Heart left ventricle (tissue), 16 donors: ENCODE results near the gene RIPK1. TPM values are rescaled to one million over a fixed set of nuclear protein-coding genes. Genes with fewer than 3 reads are reported as not detected.

ENCODE experiments used
- ATAC-seq, 4 donors: fragments of 200-7000 bp; cut with Tn5 transposase; one replicate each; pipeline ENCODE4 v1.9.1; 2020 to 2022; ENCODE audit warnings: moderate library complexity in 4 of 4, mild to moderate bottlenecking in 3 of 4, moderate number of reproducible peaks in 1 of 4
- DNase-seq, 5 donors: peaks; one replicate each; pipeline ENCODE4 v3.0.0-alpha.2; 2020
- H3K27ac ChIP-seq, 12 donors: fragments of 200-600 bp; sonication (generic) in 4 of 12; one replicate each; pipeline versions ENCODE4 v1.5.0 to v1.8.0; 2016 to 2022; ENCODE audit warnings: mild to moderate bottlenecking in 2 of 12
- H3K27me3 ChIP-seq, 9 donors: fragments of 200-600 bp; sonication (generic) in 2 of 9; one replicate each; pipeline versions ENCODE4 v1.5.1 to v1.8.0; 2016 to 2022; ENCODE audit warnings: mild to moderate bottlenecking in 3 of 9
- H3K36me3 ChIP-seq, 9 donors: fragments of 200-600 bp; sonication (generic) in 2 of 9; one replicate each; pipeline versions ENCODE4 v1.5.0 to v1.8.0; 2018 to 2022; ENCODE audit warnings: mild to moderate bottlenecking in 2 of 9
- H3K4me1 ChIP-seq, 12 donors: fragments of 200-600 bp; sonication (generic) in 4 of 12; one replicate each; pipeline versions ENCODE4 v1.5.0 to v1.8.0; 2016 to 2022; ENCODE audit warnings: mild to moderate bottlenecking in 3 of 12
- H3K4me3 ChIP-seq, 12 donors: fragments of 200-600 bp; sonication (generic) in 4 of 12; one replicate each; pipeline versions ENCODE4 v1.5.0 to v1.8.0; 2017 to 2022; ENCODE audit warnings: mild to moderate bottlenecking in 9 of 12, moderate library complexity in 4 of 12
- H3K9me3 ChIP-seq, 12 donors: fragments of 200-600 bp; sonication (generic) in 4 of 12; one replicate each; pipeline versions ENCODE4 v1.5.0 to v1.8.0; 2016 to 2022; ENCODE audit warnings: mild to moderate bottlenecking in 1 of 12
- CTCF ChIP-seq, 12 donors: fragments of 200-600 bp; sonication (generic) in 4 of 12; IDR thresholded peaks; one replicate each; pipeline versions ENCODE4 v1.5.0 to v1.8.0; 2018 to 2022; ENCODE audit warnings: antibody characterized with exemption in 12 of 12, mild to moderate bottlenecking in 5 of 12
- POLR2A ChIP-seq, 2 donors: fragments of 450-650 bp; IDR thresholded peaks; one replicate each; pipeline ENCODE4 v1.6.1; 2017; ENCODE audit warnings: antibody characterized with exemption in 2 of 2, mild to moderate bottlenecking in 2 of 2, moderate library complexity in 2 of 2
- WGBS, 4 donors: extraction: QIAGEN DNeasy Blood & Tissue Kit in 2 of 4; methylation state at CpG; one replicate each; pipeline versions ENCODE4 v1.1.5 to v1.1.7; 2013 to 2018; 5-methylcytosine and 5-hydroxymethylcytosine counted together
- intact Hi-C, 10 donors: fragments of 100-400 bp; cut with DNase I; formaldehyde crosslinking; loops; one replicate each; pipeline versions ENCODE4 v1.11.1 to v1.14.2; 2022
- polyA plus RNA-seq, 2 donors: library from polyadenylated mRNA; stranded (reverse); fragments of 200-250 nt; gene quantifications; one replicate each; pipeline ENCODE4 v1.2.3, GENCODE V29; 2013
- total RNA-seq, 9 donors: library from RNA; depleted of rRNA in 2 of 9; stranded (reverse); fragments of >200 nt in 2 of 9; fragmentation: NEBNext Ultra II Directional in 3 of 9; extraction: Animal tissue kit (Norgen Biotek cat#: 25700) in 3 of 9; gene quantifications; one replicate each; pipeline versions ENCODE4 v1.1.0 to v1.2.4, GENCODE V29; 2016 to 2023
- donor health status: ischemic (EF 13 %, LVEDD 7.1; RV severe dilation, severe dysfunction).
- donor health status: healthy with polysubstance abuse.
- donor health status: DM: no; HTN: yes; CAD: no.
- donor health status: DM: no; HTN: no; CAD: no.
- donor health status: ischemic (EF 25% LVEDD 6.9; RV normal size, moderate dysfunction).
- donor health status: ischemic (EF 25% LVEDD 5.7; RV mildly dilated, moderate dysfunction).
- donor health status: healthy.
- donor health status: DM: yes; HTN: yes; CAD: no.
- donor health status: ischemic (EF 35%, LVEDD 5.7; RV mildly dilated, moderate dysfunction).
- donor health status: nonischemic (EF 11% LVEDD 7.7; RV severe dilation, severe dysfunction).
- donor health status: DM: yes; HTN: yes; CAD: no.
- donor health status: PGD.
- donor health status: ischemic (EF 29% LVEDD 5.4; RV normal size, mild dysfunction).
- donor health status: nonischemic (EF 23%, LVEDD 6.1; RV moderate dilation, normal function).

The RIPK1 gene
- total and polyA plus RNA-seq, 11 donors = 5.3 to 16.3 (median 7.1) TPM

- ATAC-seq (peak; percentile 51 to 72 (median 58)), DNase-seq (peak in 1 of 5 donors; percentile 11)
- 59 to 72% (median 65%) methylated on average over 4 of the region's 4 CpGs for WGBS, 4 donors
- Histone ChIP-seq H3K36me3 (peaks cover 0 to 68% (median 67%) of the 10 kb centered on the region in 9 donors), H3K9me3 (no peaks in the 10 kb centered on the region), H3K27ac (peak overlapping the region in 8 of 12 donors; percentile 14 to 73 (median 34)), H3K4me1 (peaks cover 0 to 8% (median 0%) of the 10 kb centered on the region in 12 donors), H3K27me3 (no peaks in the 10 kb centered on the region), H3K4me3 (no peak overlapping the region)
- TF ChIP-seq POLR2A (IDR thresholded peaks at IDR 0.05) (no peak), CTCF (IDR thresholded peaks at IDR 0.05) (no peak)
- intact Hi-C loops = no loop called here
Observed at GRCh38 chr6:3088968-3089367, 20.7 kb downstream of the RIPK1 start.

- no peaks in the 10 kb centered on the region for H3K9me3 ChIP-seq
- peak overlapping the region in 1 of 12 donors; percentile 13 for H3K27ac ChIP-seq
- H3K27me3 ChIP-seq = no peaks in the 10 kb centered on the region
- H3K4me3 ChIP-seq = no peak overlapping the region
- WGBS, 4 donors = 86 to 92% (median 90%) methylated on average over 4 of the region's 4 CpGs
- no peak for ATAC-seq
- peak in 1 of 5 donors; percentile 10 for DNase-seq
- TF ChIP-seq CTCF (IDR thresholded peaks at IDR 0.05) = no peak
- TF ChIP-seq POLR2A (IDR thresholded peaks at IDR 0.05) = no peak
- H3K36me3 ChIP-seq = peaks cover 0 to 68% (median 67%) of the 10 kb centered on the region in 9 donors
- intact Hi-C loops = no loop called here
- peaks cover 0 to 8% (median 0%) of the 10 kb centered on the region in 12 donors for H3K4me1 ChIP-seq
Observed at GRCh38 chr6:3090013-3090412, 21.7 kb downstream of the RIPK1 start.

DNA sequence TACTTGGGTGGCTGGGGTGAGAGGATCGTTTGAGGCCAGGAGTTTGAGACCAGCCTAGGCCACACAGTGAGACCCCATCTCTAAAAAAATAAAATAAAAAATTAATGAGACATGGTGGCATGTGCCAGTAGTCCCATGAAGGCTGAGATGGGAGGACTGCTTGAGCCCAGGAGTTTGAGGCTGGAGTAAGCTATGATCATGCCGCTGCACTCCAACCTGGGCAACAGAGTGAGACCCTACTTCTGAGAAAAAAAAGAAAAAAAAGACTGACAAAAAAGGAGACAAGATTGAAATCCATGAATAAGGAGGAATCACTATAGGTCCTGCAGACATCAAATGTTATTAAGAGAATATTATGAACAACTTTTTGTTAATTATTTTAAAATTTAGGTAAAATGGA, 26.5 kb downstream of the RIPK1 start:
- DNase-seq (no peak), ATAC-seq (no peak)
- Histone ChIP-seq H3K27ac (no peak overlapping the region), H3K4me1 (peaks cover 0 to 3% (median 0%) of the 10 kb centered on the region in 12 donors), H3K27me3 (no peaks in the 10 kb centered on the region), H3K4me3 (no peak overlapping the region), H3K9me3 (no peaks in the 10 kb centered on the region), H3K36me3 (peaks cover 0 to 68% (median 63%) of the 10 kb centered on the region in 9 donors)
- WGBS, 4 donors = 89 to 99% (median 91%) methylated on average over 2 of the region's 2 CpGs
- intact Hi-C loops = no loop called here
- TF ChIP-seq CTCF (IDR thresholded peaks at IDR 0.05) (no peak), POLR2A (IDR thresholded peaks at IDR 0.05) (no peak)

GRCh38 chr6:3102875-3103274, 34.6 kb downstream of the RIPK1 start:
- WGBS, 4 donors = 93 to 97% (median 95%) methylated on average over 3 of the region's 3 CpGs
- peaks cover 0 to 100% (median 96%) of the 10 kb centered on the region in 9 donors for H3K36me3 ChIP-seq
- intact Hi-C loops = no loop called here
- H3K4me3 ChIP-seq = no peak overlapping the region
- no peak overlapping the region for H3K27ac ChIP-seq
- H3K9me3 ChIP-seq = no peaks in the 10 kb centered on the region
- DNase-seq (no peak), ATAC-seq (no peak)
- H3K27me3 ChIP-seq = no peaks in the 10 kb centered on the region
- TF ChIP-seq CTCF (IDR thresholded peaks at IDR 0.05) (no peak), POLR2A (IDR thresholded peaks at IDR 0.05) (no peak)
- no peaks in the 10 kb centered on the region for H3K4me1 ChIP-seq
